H1 (cell line): Measurements from ENCODE around the gene KLF13. TPM values are rescaled to one million over a fixed set of nuclear protein-coding genes. Genes with fewer than 3 reads are reported as not detected.

Source experiments
- CTCF ChIA-PET: fragments of 300-600 bp; sonication (Branson Sonifier 250); formaldehyde crosslinking; loops from one replicate; lab custom pipeline; 2021; ENCODE audit not compliant: partially characterized antibody; lab: Charles Lee
- POLR2A ChIA-PET: fragments of 300-600 bp; sonication (Branson Sonifier 250); formaldehyde crosslinking; loops from one replicate; lab custom pipeline; 2021; ENCODE audit warnings: inconsistent platforms; ENCODE audit not compliant: partially characterized antibody; lab: Charles Lee
- DNase-seq, 2 experiments: peaks; one replicate each; pipeline versions ENCODE4 v3.0.0 to v3.0.0-alpha.2; 2010 to 2022; ENCODE audit warnings: low spot score in 2 of 2, low read depth in 1 of 2, mixed read lengths in 1 of 2
- FAIRE-seq: peaks from 2 replicates; lab custom pipeline; 2011; peaks lifted over from hg19 to GRCh38; lab: Jason Lieb, UNC
- H2AFZ ChIP-seq: 2 replicates; pipeline ENCODE4 v1.8.1; 2012; ENCODE audit warnings: low read length, inconsistent platforms
- H2AK5ac ChIP-seq: 2 replicates; pipeline ENCODE4 v1.6.1; 2013; ENCODE audit warnings: low read depth, low read length
- H2BK120ac ChIP-seq: replicated peaks from 2 replicates; pipeline ENCODE3; 2013; ENCODE audit warnings: low read depth, low read length, inconsistent platforms
- H2BK12ac ChIP-seq: 2 replicates; pipeline ENCODE4 v1.6.1; 2013; ENCODE audit warnings: low read depth, low read length
- H2BK15ac ChIP-seq: 2 replicates; pipeline ENCODE4 v1.6.1; 2013; ENCODE audit warnings: low read length
- H2BK20ac ChIP-seq: 2 replicates; pipeline ENCODE4 v1.6.1; 2013; ENCODE audit warnings: low read length
- H2BK5ac ChIP-seq: 2 replicates; pipeline ENCODE4 v1.6.1; 2013; ENCODE audit warnings: low read depth, low read length
- H3K14ac ChIP-seq: 2 replicates; pipeline ENCODE4 v1.6.1; 2013; ENCODE audit warnings: inconsistent platforms; ENCODE audit not compliant: insufficient read length
- H3K18ac ChIP-seq: 2 replicates; pipeline ENCODE4 v1.6.1; 2013; ENCODE audit warnings: low read length; ENCODE audit errors: extremely low read depth
- H3K23ac ChIP-seq: 2 replicates; pipeline ENCODE4 v1.6.1; 2013; ENCODE audit warnings: inconsistent platforms; ENCODE audit not compliant: insufficient read length
- H3K23me2 ChIP-seq: 2 replicates; pipeline ENCODE4 v1.6.1; 2013; ENCODE audit warnings: low read depth, low read length
- H3K27ac ChIP-seq: 2 replicates; pipeline ENCODE4 v1.6.1; 2011; ENCODE audit warnings: low read depth, low read length, inconsistent platforms
- H3K27me3 ChIP-seq, 4 experiments: replicated peaks in 1 of 4; 1 replicate in 1 of 4; 2 replicates in 3 of 4; pipeline versions ENCODE4 v1.6.1 to v1.8.1; 2011 to 2013; ENCODE audit warnings: low read length in 3 of 4, mild to moderate bottlenecking in 3 of 4, inconsistent platforms in 2 of 4, mixed read lengths in 2 of 4, moderate library complexity in 1 of 4; ENCODE audit not compliant: control insufficient read depth in 3 of 4, insufficient read depth in 3 of 4; ENCODE audit errors: extremely low read depth in 1 of 4
- H3K36me3 ChIP-seq, 4 experiments: 2 replicates each; pipeline versions ENCODE4 v1.6.1 to v1.8.1; 2011 to 2013; ENCODE audit warnings: mild to moderate bottlenecking in 4 of 4, low read length in 3 of 4, moderate library complexity in 2 of 4, control low read depth in 1 of 4, inconsistent platforms in 1 of 4; ENCODE audit not compliant: insufficient read depth in 4 of 4, control insufficient read depth in 2 of 4
- H3K4ac ChIP-seq: replicated peaks from 2 replicates; pipeline ENCODE3; 2013; ENCODE audit warnings: low read length, low read depth, mixed read lengths, inconsistent platforms; ENCODE audit not compliant: insufficient read length
- H3K4me1 ChIP-seq, 4 experiments: replicated peaks in 1 of 4; 1 replicate in 1 of 4; 2 replicates in 3 of 4; pipeline versions ENCODE4 v1.6.1 to v1.8.1; 2011 to 2013; ENCODE audit warnings: low read length in 3 of 4, inconsistent platforms in 2 of 4, mixed read lengths in 1 of 4; ENCODE audit not compliant: insufficient read depth in 4 of 4, control insufficient read depth in 3 of 4
- H3K4me2 ChIP-seq, 2 experiments: 2 replicates each; pipeline versions ENCODE4 v1.6.1 to v1.8.1; 2011 to 2013; ENCODE audit warnings: low read depth in 2 of 2, low read length in 2 of 2, control low read depth in 1 of 2, inconsistent platforms in 1 of 2, mild to moderate bottlenecking in 1 of 2; ENCODE audit not compliant: insufficient read depth in 1 of 2
- H3K4me3 ChIP-seq, 4 experiments: fragments of 200-600, 300-600 bp in 1 of 4; sonication (generic), shearing (Covaris generic), sonication (Bioruptor Twin) in 1 of 4; 2 replicates each; pipeline versions ENCODE4 v1.5.1 to v1.8.1; 2011 to 2016; ENCODE audit warnings: low read length in 4 of 4, low read depth in 3 of 4, control low read depth in 2 of 4, inconsistent platforms in 2 of 4, mild to moderate bottlenecking in 2 of 4, mixed read lengths in 1 of 4, moderate library complexity in 1 of 4; ENCODE audit not compliant: insufficient read depth in 2 of 4; ENCODE audit errors: extremely low read depth in 1 of 4
- H3K56ac ChIP-seq: replicated peaks from 2 replicates; pipeline ENCODE3; 2013; ENCODE audit warnings: low read depth, mild to moderate bottlenecking, mixed read lengths, low read length, inconsistent platforms; ENCODE audit not compliant: insufficient read length
- H3K79me1 ChIP-seq: 2 replicates; pipeline ENCODE4 v1.6.1; 2013; ENCODE audit warnings: low read depth, low read length, control low read depth
- H3K79me2 ChIP-seq, 2 experiments: 2 replicates each; pipeline versions ENCODE4 v1.6.1 to v1.8.1; 2012 to 2013; ENCODE audit warnings: low read length in 2 of 2, mild to moderate bottlenecking in 2 of 2, inconsistent platforms in 1 of 2; ENCODE audit not compliant: insufficient read depth in 2 of 2, control insufficient read depth in 1 of 2
- H3K9ac ChIP-seq, 4 experiments: replicated peaks in 1 of 4; 1 replicate in 1 of 4; 2 replicates in 3 of 4; pipeline versions ENCODE4 v1.6.1 to v1.8.1; 2011 to 2013; ENCODE audit warnings: low read depth in 3 of 4, low read length in 3 of 4, control low read depth in 2 of 4, mild to moderate bottlenecking in 2 of 4, moderate library complexity in 2 of 4, inconsistent platforms in 1 of 4; ENCODE audit errors: extremely low read depth in 1 of 4
- H3K9me3 ChIP-seq, 2 experiments: 2 replicates each; pipeline versions ENCODE4 v1.6.1 to v1.8.1; 2012 to 2013; ENCODE audit warnings: mild to moderate bottlenecking in 2 of 2, moderate library complexity in 2 of 2, control low read depth in 1 of 2, inconsistent platforms in 1 of 2, low read depth in 1 of 2, low read length in 1 of 2, mixed read lengths in 1 of 2; ENCODE audit not compliant: insufficient read depth in 2 of 2
- H4K20me1 ChIP-seq, 2 experiments: replicated peaks in 1 of 2; 2 replicates each; pipeline versions ENCODE3 to v1.8.1; 2011 to 2013; ENCODE audit warnings: inconsistent platforms in 2 of 2, low read length in 2 of 2, mild to moderate bottlenecking in 1 of 2; ENCODE audit not compliant: insufficient read depth in 2 of 2, control insufficient read depth in 1 of 2
- H4K5ac ChIP-seq: 2 replicates; pipeline ENCODE4 v1.6.1; 2013; ENCODE audit warnings: low read length, low read depth, mixed read lengths, inconsistent platforms; ENCODE audit not compliant: insufficient read length
- H4K8ac ChIP-seq: 2 replicates; pipeline ENCODE4 v1.8.0; 2013; ENCODE audit warnings: mild to moderate bottlenecking, moderate library complexity, low read length, inconsistent platforms; ENCODE audit not compliant: insufficient read depth; ENCODE audit errors: extremely low read depth
- H4K91ac ChIP-seq: replicated peaks from 2 replicates; pipeline ENCODE3; 2013; ENCODE audit warnings: low read length, mixed read lengths, inconsistent platforms; ENCODE audit not compliant: insufficient read length
- EP300 ChIP-seq, 2 experiments: IDR thresholded peaks; 1 replicate in 1 of 2; 2 replicates in 1 of 2; pipeline ENCODE4 v1.6.1; 2011 to 2012; ENCODE audit warnings: low read depth in 2 of 2, low read length in 2 of 2, mild to moderate bottlenecking in 2 of 2, borderline replicate concordance in 1 of 2, inconsistent platforms in 1 of 2, moderate library complexity in 1 of 2
- EZH2 ChIP-seq: fragments of 200-600 bp; sonication (generic); IDR thresholded peaks from 2 replicates; pipeline ENCODE4 v1.7.1; 2012; ENCODE audit warnings: low read depth, mild to moderate bottlenecking, moderate library complexity, low read length, inconsistent platforms; ENCODE audit not compliant: severe bottlenecking
- POLR2A ChIP-seq, 2 experiments: IDR thresholded peaks; 1 replicate in 1 of 2; 2 replicates in 1 of 2; pipeline ENCODE4 v1.6.1; 2011; ENCODE audit warnings: low read depth in 2 of 2, low read length in 2 of 2, mild to moderate bottlenecking in 2 of 2; ENCODE audit errors: control extremely low read depth in 1 of 2
- SIN3A ChIP-seq, 2 experiments: IDR thresholded peaks in 1 of 2; conservative IDR thresholded peaks in 1 of 2; 2 replicates each; pipeline ENCODE4 v1.6.1; 2011 to 2012; ENCODE audit warnings: low read length in 2 of 2, improper control_type of control experiment in 1 of 2, low read depth in 1 of 2, mild to moderate bottlenecking in 1 of 2
- SRF ChIP-seq: IDR thresholded peaks from 2 replicates; pipeline ENCODE4 v1.6.1; 2011; ENCODE audit warnings: mild to moderate bottlenecking, low read depth, low read length, moderate library complexity
- TCF12 ChIP-seq: IDR thresholded peaks from 2 replicates; pipeline ENCODE4 v1.6.1; 2011; ENCODE audit warnings: low read depth, mild to moderate bottlenecking, low read length
- ZNF274 ChIP-seq: IDR thresholded peaks from 2 replicates; pipeline ENCODE4 v1.7.0; 2012; ENCODE audit warnings: low read length, borderline replicate concordance; ENCODE audit errors: extremely low read depth
- WGBS, 2 experiments: shearing (Covaris generic) in 1 of 2; methylation state at CpG; one replicate each; pipeline versions ENCODE4 v1.1.6 to v1.1.7; 2013 to 2015; ENCODE audit warnings: low lambda C conversion rate in 2 of 2, mixed read lengths in 2 of 2, inconsistent platforms in 1 of 2, low coverage in 1 of 2, missing lambda C conversion rate in 1 of 2; ENCODE audit not compliant: insufficient replicate concordance in 2 of 2, insufficient coverage in 1 of 2, insufficient read length in 1 of 2; ENCODE audit errors: extremely low coverage in 1 of 2, missing lambda C conversion rate in 1 of 2; 5-methylcytosine and 5-hydroxymethylcytosine counted together
- polyA plus RNA-seq, 7 experiments: library from polyadenylated mRNA; depleted of rRNA in 3 of 7; stranded (reverse) in 5 of 7; unstranded in 2 of 7; fragments of >200 nt in 5 of 7; fragments of 200-250 nt in 2 of 7; gene quantifications; 1 replicate in 5 of 7; 2 replicates in 1 of 7; 4 replicates in 1 of 7; pipeline versions ENCODE4 v1.2.1 to v1.2.3, GENCODE V29; 2011 to 2013; ENCODE audit warnings: missing spikeins in 2 of 7, mixed read lengths in 2 of 7
- total RNA-seq: library from RNA; stranded (reverse); fragmentation: NEBNext Ultra II Directional; extraction: Animal tissue kit (Norgen Biotek cat#: 25700); gene quantifications from 2 replicates; pipeline ENCODE4 v1.2.1, GENCODE V29; 2021
- TF ChIP-seq, protein P1 (sequence below): IDR thresholded peaks from 2 replicates; pipeline ENCODE4 v1.6.1; 2012; ENCODE audit warnings: low read length, inconsistent platforms

Gene KLF13
- total and polyA plus RNA-seq, 2 of the 8 experiments (the other 6 are each of a cell fraction or from before 2014, with no cell fraction given), result 18.3 to 33.4 TPM

DNA sequence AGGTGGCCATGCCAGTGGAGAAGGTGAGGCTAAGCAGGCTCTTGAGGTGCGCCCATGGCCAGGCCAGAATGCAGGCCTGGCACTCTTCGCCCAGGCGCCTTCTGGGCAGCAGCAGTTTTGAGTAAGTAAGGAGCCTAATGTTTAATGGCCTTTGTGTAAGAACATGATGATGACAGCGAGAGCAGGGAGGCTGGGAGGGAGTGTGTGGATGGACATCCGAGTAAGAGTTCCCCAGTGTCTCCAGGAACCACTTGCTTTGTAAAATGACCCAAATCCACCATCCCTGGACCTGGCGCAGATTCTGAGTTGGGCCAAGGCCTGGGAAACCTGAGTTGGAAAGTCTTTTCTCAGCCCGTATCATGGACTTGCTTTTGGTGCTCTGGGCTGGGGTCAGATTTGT is 24.1 kb downstream of the KLF13 start:
- Histone ChIP-seq H2BK12ac (no peak overlapping the region), H3K18ac (no peak overlapping the region), H3K4me3 (no peak overlapping the region), H4K20me1 (peaks cover 14 to 30% of the 10 kb centered on the region in 2 experiments), H2AFZ (no peak overlapping the region), H3K9ac (no peak overlapping the region), H4K8ac (peak overlapping the region; percentile 58; the same call in 1 of the 2 replicates), H3K27me3 (no peaks in the 10 kb centered on the region), H2BK15ac (no peak overlapping the region), H2BK120ac (no peak overlapping the region), H3K4me2 (no peak overlapping the region), H3K23ac (no peak overlapping the region), H2BK20ac (no peak overlapping the region), H3K4me1 (peaks cover 0 to 22% (median 4%) of the 10 kb centered on the region in 4 experiments; a peak in 5 of 7 replicates), H3K4ac (no peak overlapping the region), H3K9me3 (no peaks in the 10 kb centered on the region), H2BK5ac (no peak overlapping the region), H3K23me2 (no peaks in the 10 kb centered on the region), H3K27ac (no peak overlapping the region), H3K36me3 (no peaks in the 10 kb centered on the region), H3K79me2 (peaks cover 0 to 29% of the 10 kb centered on the region in 2 experiments; a peak in 2 of 4 replicates), H3K56ac (no peak overlapping the region), H3K14ac (no peak overlapping the region), H4K5ac (no peak overlapping the region), H2AK5ac (no peak overlapping the region), H3K79me1 (peaks cover 27% of the 10 kb centered on the region), H4K91ac (no peak overlapping the region)
- FAIRE-seq (no peak), DNase-seq (no peak)
- WGBS, 2 experiments, result 88% methylated on average over 7 of the region's 7 CpGs; no CpG with 5 or more reads in 1 of the 2 experiments
- TF ChIP-seq, protein P1, sequence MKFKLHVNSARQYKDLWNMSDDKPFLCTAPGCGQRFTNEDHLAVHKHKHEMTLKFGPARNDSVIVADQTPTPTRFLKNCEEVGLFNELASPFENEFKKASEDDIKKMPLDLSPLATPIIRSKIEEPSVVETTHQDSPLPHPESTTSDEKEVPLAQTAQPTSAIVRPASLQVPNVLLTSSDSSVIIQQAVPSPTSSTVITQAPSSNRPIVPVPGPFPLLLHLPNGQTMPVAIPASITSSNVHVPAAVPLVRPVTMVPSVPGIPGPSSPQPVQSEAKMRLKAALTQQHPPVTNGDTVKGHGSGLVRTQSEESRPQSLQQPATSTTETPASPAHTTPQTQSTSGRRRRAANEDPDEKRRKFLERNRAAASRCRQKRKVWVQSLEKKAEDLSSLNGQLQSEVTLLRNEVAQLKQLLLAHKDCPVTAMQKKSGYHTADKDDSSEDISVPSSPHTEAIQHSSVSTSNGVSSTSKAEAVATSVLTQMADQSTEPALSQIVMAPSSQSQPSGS, result no peak
- TF ChIP-seq EP300 (IDR thresholded peaks at IDR 0.05; ENCODE audit: borderline replicate concordance in 1 of 2, low read depth in 2 of 2, low read length in 2 of 2), result no peak
- no peak for TF ChIP-seq POLR2A (IDR thresholded peaks at IDR 0.05; ENCODE audit: control extremely low read depth in 1 of 2, low read depth in 2 of 2, low read length in 2 of 2)
- no peak for TF ChIP-seq ZNF274
- no peak for TF ChIP-seq TCF12
- no peak for TF ChIP-seq SRF
- TF ChIP-seq SIN3A (conservative IDR thresholded peaks at IDR 0.05 in 1 of 2, IDR thresholded peaks at IDR 0.05 in 1 of 2; ENCODE audit: low read depth in 1 of 2, low read length in 2 of 2), result no peak
- no peak for TF ChIP-seq EZH2
- POLR2A ChIA-PET, result no interaction called here
- CTCF ChIA-PET, result interaction anchor here (0.7 to 1.8 kb wide), 4 partner anchors 11 to 165 kb away, joined by 3 to 4 read pairs (median 3); no protein-coding TSS in a partner anchor
